Measurements from ENCODE around the gene RAB27B.

- no peak for TF ChIP-seq TEAD4 (CRISPR knock-in tag; IDR thresholded peaks at IDR 0.05)
- TF ChIP-seq CTCF (IDR thresholded peaks at IDR 0.05): no peak
- no peak for TF ChIP-seq PREB (CRISPR knock-in tag; IDR thresholded peaks at IDR 0.05; ENCODE audit: borderline replicate concordance)
- no peak for TF ChIP-seq JUN (CRISPR knock-in tag; IDR thresholded peaks at IDR 0.05)
- TF ChIP-seq MAX (CRISPR knock-in tag; IDR thresholded peaks at IDR 0.05): no peak
- no peak for TF ChIP-seq ZNF121 (CRISPR knock-in tag; IDR thresholded peaks at IDR 0.05)
Observed at GRCh38 chr18:54806526-54806925, 21.8 kb upstream of the RAB27B start.

All from WTC11 (cell line).